Activated naive CD4-positive, alpha-beta T cell treated with anti-CD3 and anti-CD28 coated beads for 36 hours (primary cell): ENCODE results near the gene BEST4. TPM values are rescaled to one million over a fixed set of nuclear protein-coding genes. Genes with fewer than 3 reads are reported as not detected.
A peak's percentile ranks its signal among the peaks of the same experiment; 100 is the strongest.

Source experiments
- CTCF ChIA-PET: fragments of 350-600 bp; sonication (Branson Sonifier 250); formaldehyde crosslinking; loops from one replicate; lab custom pipeline; 2021; ENCODE audit warnings: antibody characterized with exemption; lab: Charles Lee
- DNase-seq: peaks from one replicate; pipeline ENCODE4 v3.0.0-alpha.2; 2020
- H3K27ac Mint-ChIP-seq: one replicate; pipeline ENCODE4 v1.8.0; 2021; ENCODE audit warnings: mild to moderate bottlenecking, mixed read lengths
- H3K27me3 Mint-ChIP-seq: one replicate; pipeline ENCODE4 v1.8.0; 2021; ENCODE audit warnings: low read depth, mixed read lengths
- H3K36me3 Mint-ChIP-seq: one replicate; pipeline ENCODE4 v1.8.0; 2021; ENCODE audit warnings: low read depth, mixed read lengths
- H3K4me1 Mint-ChIP-seq: one replicate; pipeline ENCODE4 v1.8.0; 2021; ENCODE audit warnings: low read depth, mixed read lengths
- H3K4me3 Mint-ChIP-seq: one replicate; pipeline ENCODE4 v1.8.0; 2021; ENCODE audit warnings: mild to moderate bottlenecking, moderate library complexity, mixed read lengths
- H3K9me3 Mint-ChIP-seq: one replicate; pipeline ENCODE4 v1.8.0; 2021; ENCODE audit warnings: mixed read lengths
- intact Hi-C: fragments of 100-400 bp; cut with micrococcal nuclease; formaldehyde crosslinking; loops from one replicate; pipeline ENCODE4 v1.15.1; 2023
- total RNA-seq, 2 experiments: library from RNA; stranded (reverse); gene quantifications; one replicate each; pipeline ENCODE4 v1.2.3, GENCODE V29; 2021

The BEST4 gene
- under 1 TPM; 0.74 to 0.79 TPM for total RNA-seq

DNA sequence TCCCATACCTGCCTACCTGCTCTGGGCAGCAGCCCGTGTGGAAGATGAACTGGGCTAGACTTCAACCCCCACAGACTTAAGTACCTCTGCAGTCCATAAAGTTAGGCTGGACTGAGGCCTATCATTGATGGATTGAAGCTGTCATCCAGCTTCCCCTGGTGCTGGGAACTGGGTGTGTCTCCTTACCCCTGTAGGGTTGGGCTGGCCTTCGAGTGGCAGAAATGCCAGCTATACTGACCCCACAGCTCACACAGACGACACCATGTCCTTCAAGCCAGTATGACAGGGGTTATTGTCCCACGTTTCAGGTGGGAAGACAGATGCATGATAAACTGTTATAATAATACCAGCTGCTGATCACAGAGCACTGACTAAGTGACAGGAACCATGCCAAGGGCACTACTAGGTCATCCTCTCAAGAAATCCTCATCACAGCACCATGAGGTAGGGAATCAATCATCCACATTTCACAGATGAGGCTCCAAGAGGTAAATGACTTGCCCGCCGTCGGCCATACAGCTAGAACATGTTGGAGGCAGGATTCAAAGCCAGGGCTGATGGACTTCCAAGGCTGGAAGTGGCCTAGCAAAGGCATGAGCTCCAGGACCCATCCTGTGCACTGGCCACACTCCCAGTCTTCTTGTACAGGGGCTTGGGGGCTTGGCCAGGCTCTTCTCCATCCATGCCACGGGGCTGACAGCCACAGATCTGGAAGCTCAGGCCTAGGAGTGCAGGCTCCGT is at the start of gene BEST4:
Gene BEST4, minus strand, starts transcription at position 51 of the 741 bp plus-strand sequence. CDS start 465 bp downstream, outside the sequence.
- no peak within 1 kb of the TSS for H3K27ac Mint-ChIP-seq
- H3K4me3 Mint-ChIP-seq, result no peak within 1 kb of the TSS
- CTCF ChIA-PET, result interaction anchor here (0.9 to 2.0 kb wide), 3 partner anchors 21 to 28 kb away, joined by 3 to 7 read pairs (median 4); no protein-coding TSS in a partner anchor
- intact Hi-C loops, result loop anchor here (5.0 kb wide), 2 partner anchors 199 to 514 kb away; partner anchors contain the start of gene EIF2B3
- H3K4me1 Mint-ChIP-seq, result peaks cover 25% of the 10 kb centered on the region
- no peaks in the 10 kb centered on the region for H3K9me3 Mint-ChIP-seq
- no peak for DNase-seq
- peaks cover 2% of the 10 kb centered on the region for H3K36me3 Mint-ChIP-seq
- H3K27me3 Mint-ChIP-seq, result no peaks in the 10 kb centered on the region

- Mint-ChIP-seq H3K36me3 (no peaks in the 10 kb centered on the region), H3K27ac (no peak overlapping the region), H3K27me3 (peaks cover 9% of the 10 kb centered on the region), H3K4me3 (no peak overlapping the region), H3K9me3 (no peaks in the 10 kb centered on the region), H3K4me1 (peaks cover 5% of the 10 kb centered on the region)
- DNase-seq, result peak; percentile 98
- intact Hi-C loops, result loop anchor here (1.0 to 2.0 kb wide), 4 partner anchors 150 to 657 kb away; partner anchors contain the start of genes EIF2B3 and HECTD3
- CTCF ChIA-PET, result interaction anchor here (0.6 to 2.2 kb wide), 16 partner anchors 8 to 467 kb away, joined by 3 to 15 read pairs (median 4); partner anchors contain the start of genes EIF2B3, HECTD3 and RNU5D-1
These were observed 48.0 kb upstream of the BEST4 start for GRCh38 chr1:44835738-44836675.

GRCh38 chr1:44834328-44834727 is 46.4 kb upstream of the BEST4 start:
- no peak for DNase-seq
- no peaks in the 10 kb centered on the region for H3K36me3 Mint-ChIP-seq
- H3K27ac Mint-ChIP-seq, result no peak overlapping the region
- CTCF ChIA-PET, result interaction anchor here (0.7 to 2.2 kb wide), 5 partner anchors 15 to 611 kb away, joined by 3 to 7 read pairs (median 3); no protein-coding TSS in a partner anchor
- peaks cover under 1% of the 10 kb centered on the region for H3K27me3 Mint-ChIP-seq
- intact Hi-C loops, result no loop called here
- no peaks in the 10 kb centered on the region for H3K9me3 Mint-ChIP-seq
- no peak overlapping the region for H3K4me3 Mint-ChIP-seq
- peaks cover 5% of the 10 kb centered on the region for H3K4me1 Mint-ChIP-seq

DNA sequence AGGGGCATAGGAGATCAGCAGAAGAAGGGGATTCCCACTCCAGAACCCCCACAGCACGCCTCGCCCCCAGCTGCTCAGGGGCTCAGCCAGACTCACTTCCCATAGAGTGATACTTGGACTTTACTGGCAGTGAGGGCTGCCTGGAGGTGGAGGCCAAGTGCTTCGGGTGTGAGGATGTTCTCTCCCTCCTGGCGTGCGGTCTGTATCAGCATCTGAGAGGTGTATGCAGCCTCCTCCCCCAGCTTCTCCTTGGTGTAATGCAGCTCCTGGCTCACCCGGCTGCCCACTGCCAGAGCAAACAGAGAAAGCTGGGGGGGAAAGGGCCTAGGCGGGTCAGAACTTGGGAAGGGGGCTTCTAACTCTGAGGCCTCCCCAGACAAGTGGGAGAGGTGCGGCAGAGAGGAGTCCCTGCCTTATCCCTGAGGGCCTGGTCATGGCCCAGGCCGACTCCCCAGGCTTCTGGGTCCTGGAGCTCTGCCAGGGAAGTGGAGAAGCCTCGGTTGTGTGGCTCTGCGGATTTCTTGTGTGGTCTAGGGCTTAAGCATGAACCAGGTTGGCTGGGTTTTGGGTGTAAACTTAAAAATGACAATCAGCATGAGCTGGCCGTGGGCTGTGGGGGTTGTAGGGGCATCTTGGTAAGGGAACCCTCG is 44.2 kb upstream of the BEST4 start:
- Mint-ChIP-seq H3K36me3 (no peaks in the 10 kb centered on the region), H3K27ac (no peak overlapping the region), H3K4me3 (no peak overlapping the region), H3K9me3 (no peaks in the 10 kb centered on the region), H3K4me1 (peaks cover 5% of the 10 kb centered on the region), H3K27me3 (no peaks in the 10 kb centered on the region)
- intact Hi-C loops, result no loop called here
- CTCF ChIA-PET, result interaction anchor here (0.6 to 1.4 kb wide), 3 partner anchors 9 to 99 kb away, joined by 4 to 5 read pairs (median 4); no protein-coding TSS in a partner anchor
- DNase-seq, result no peak

GRCh38 chr1:44831516-44831915 is 43.5 kb upstream of the BEST4 start:
- no peaks in the 10 kb centered on the region for H3K36me3 Mint-ChIP-seq
- H3K9me3 Mint-ChIP-seq, result no peaks in the 10 kb centered on the region
- intact Hi-C loops, result no loop called here
- CTCF ChIA-PET, result interaction anchor here (0.6 to 1.4 kb wide), 3 partner anchors 9 to 99 kb away, joined by 4 to 5 read pairs (median 4); no protein-coding TSS in a partner anchor
- no peak overlapping the region for H3K4me3 Mint-ChIP-seq
- no peak for DNase-seq
- H3K4me1 Mint-ChIP-seq, result peaks cover 5% of the 10 kb centered on the region
- no peaks in the 10 kb centered on the region for H3K27me3 Mint-ChIP-seq
- H3K27ac Mint-ChIP-seq, result no peak overlapping the region

DNA sequence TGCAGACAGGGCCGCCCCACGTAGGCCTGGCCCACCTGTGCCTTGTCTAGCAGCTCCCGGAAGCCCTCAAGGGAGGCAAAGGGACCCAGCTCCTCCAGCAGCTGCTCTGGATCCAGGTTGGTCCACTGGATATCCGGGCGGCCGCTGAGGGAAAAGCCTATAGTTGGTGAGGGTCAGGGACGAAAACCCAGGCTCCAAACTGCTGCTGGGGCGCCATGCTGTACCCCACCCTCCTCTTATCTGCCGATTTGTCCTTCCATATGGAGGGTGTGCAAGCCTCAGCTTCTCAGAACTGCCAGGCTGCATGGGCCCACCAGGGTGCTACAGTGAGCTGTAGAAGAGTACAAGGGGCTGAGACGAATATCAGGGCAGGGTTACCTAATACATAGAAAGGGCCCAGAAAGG is 42.9 kb upstream of the BEST4 start:
- Mint-ChIP-seq H3K4me1 (peaks cover 3% of the 10 kb centered on the region), H3K36me3 (no peaks in the 10 kb centered on the region), H3K27ac (no peak overlapping the region), H3K27me3 (no peaks in the 10 kb centered on the region), H3K9me3 (no peaks in the 10 kb centered on the region), H3K4me3 (no peak overlapping the region)
- intact Hi-C loops, result no loop called here
- CTCF ChIA-PET, result interaction anchor here (0.6 to 1.6 kb wide), 2 partner anchors 46 to 90 kb away, joined by 4 to 5 read pairs; no protein-coding TSS in a partner anchor
- no peak for DNase-seq

GRCh38 chr1:44829506-44830384 is 41.8 kb upstream of the BEST4 start:
- intact Hi-C loops, result no loop called here
- no peaks in the 10 kb centered on the region for H3K27me3 Mint-ChIP-seq
- H3K9me3 Mint-ChIP-seq, result no peaks in the 10 kb centered on the region
- H3K27ac Mint-ChIP-seq, result no peak overlapping the region
- no peak for DNase-seq
- no peaks in the 10 kb centered on the region for H3K4me1 Mint-ChIP-seq
- CTCF ChIA-PET, result interaction anchor here (0.6 to 1.6 kb wide), 3 partner anchors 44 to 120 kb away, joined by 3 to 5 read pairs (median 5); no protein-coding TSS in a partner anchor
- H3K4me3 Mint-ChIP-seq, result no peak overlapping the region
- H3K36me3 Mint-ChIP-seq, result no peaks in the 10 kb centered on the region

GRCh38 chr1:44828841-44829440 is 41.0 kb upstream of the BEST4 start:
- no peaks in the 10 kb centered on the region for H3K27me3 Mint-ChIP-seq
- no peaks in the 10 kb centered on the region for H3K36me3 Mint-ChIP-seq
- intact Hi-C loops, result no loop called here
- no peaks in the 10 kb centered on the region for H3K4me1 Mint-ChIP-seq
- DNase-seq, result no peak
- no peak overlapping the region for H3K27ac Mint-ChIP-seq
- H3K9me3 Mint-ChIP-seq, result no peaks in the 10 kb centered on the region
- H3K4me3 Mint-ChIP-seq, result no peak overlapping the region
- CTCF ChIA-PET, result interaction anchor here (1.6 kb wide), 1 partner anchor 111 kb away, joined by 3 read pairs; no protein-coding TSS in a partner anchor

DNA sequence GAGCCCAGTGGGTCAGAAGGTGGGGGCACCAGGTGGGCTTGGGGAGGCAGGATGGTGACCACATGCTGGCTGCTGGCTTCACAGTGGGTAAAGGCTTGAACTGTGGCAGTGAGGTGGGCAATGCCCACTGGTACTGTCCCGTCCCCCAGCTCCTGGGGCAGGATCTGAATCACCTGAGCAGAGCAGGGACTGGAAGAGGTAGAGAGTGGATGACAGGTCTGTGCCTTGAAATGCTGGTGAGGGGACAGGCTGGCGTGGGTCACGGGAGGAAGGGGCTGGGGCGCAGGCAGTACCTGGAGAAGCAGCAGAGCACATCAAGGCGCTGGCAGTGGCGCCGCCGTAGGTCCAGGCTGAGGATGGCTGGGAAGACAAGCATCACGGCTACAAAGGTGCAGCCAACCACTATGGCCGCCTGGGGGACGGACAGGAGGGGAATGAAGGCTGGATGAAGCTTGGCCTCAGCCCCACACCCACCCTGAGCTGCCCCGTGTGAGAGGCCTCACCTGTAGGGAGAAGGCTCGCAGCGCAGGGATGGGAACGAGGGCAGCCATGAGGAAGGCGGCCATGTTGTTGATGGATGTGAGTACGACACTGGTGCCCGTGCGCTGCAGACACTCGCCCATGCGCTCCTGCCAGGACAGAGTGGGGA is 40.2 kb upstream of the BEST4 start:
- no peak overlapping the region for H3K27ac Mint-ChIP-seq
- intact Hi-C loops, result no loop called here
- H3K36me3 Mint-ChIP-seq, result no peaks in the 10 kb centered on the region
- no peaks in the 10 kb centered on the region for H3K9me3 Mint-ChIP-seq
- H3K4me1 Mint-ChIP-seq, result no peaks in the 10 kb centered on the region
- H3K27me3 Mint-ChIP-seq, result no peaks in the 10 kb centered on the region
- DNase-seq, result no peak
- CTCF ChIA-PET, result interaction anchor here (1.1 to 1.6 kb wide), 2 partner anchors 19 to 110 kb away, joined by 3 read pairs; no protein-coding TSS in a partner anchor
- no peak overlapping the region for H3K4me3 Mint-ChIP-seq
